ENCODE measurements around the gene INO80.
A peak's percentile ranks its signal among the peaks of the same experiment; 100 is the strongest.

INO80 gene

DNA sequence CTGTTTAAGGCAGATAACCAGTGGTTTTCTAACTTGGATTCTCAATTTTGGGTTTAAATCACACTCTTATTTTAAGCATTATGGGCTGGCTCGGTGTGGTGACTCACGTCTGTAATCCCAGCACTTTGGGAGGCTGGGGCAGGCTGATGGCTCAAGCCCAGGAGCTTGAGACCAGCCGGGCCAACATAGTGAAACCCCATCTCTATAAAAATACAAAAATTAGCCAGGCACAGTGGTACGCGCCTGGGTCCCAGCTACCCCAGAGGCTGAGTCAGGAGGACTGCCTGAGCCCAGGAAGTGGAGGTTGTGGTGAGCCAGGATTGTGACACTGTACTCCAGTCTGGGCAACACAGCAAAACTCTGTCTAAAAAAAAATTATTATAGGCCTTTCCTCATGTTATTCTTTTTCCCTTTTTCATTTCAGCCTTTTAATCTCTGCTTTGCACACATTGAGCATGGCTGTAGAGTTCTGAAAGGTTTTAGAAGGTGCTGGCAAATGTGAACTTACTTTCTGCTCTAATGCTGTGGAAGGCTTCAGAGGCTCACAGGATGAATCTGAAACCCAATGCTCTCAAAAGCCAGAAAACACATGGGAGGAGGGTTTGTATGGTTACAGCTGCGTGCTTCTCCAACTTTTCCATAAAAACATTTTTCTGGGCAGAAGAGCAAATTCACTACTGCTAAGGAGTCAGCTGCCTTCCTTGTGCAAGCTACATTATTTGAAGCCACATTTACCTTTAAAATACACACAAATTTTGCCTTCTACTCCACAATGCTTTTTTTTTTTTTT is 130.3 kb downstream of the INO80 start (continued):
- TF ChIP-seq ZNF8 (CRISPR knock-in tag; IDR thresholded peaks at IDR 0.05) = no peak

DNA sequence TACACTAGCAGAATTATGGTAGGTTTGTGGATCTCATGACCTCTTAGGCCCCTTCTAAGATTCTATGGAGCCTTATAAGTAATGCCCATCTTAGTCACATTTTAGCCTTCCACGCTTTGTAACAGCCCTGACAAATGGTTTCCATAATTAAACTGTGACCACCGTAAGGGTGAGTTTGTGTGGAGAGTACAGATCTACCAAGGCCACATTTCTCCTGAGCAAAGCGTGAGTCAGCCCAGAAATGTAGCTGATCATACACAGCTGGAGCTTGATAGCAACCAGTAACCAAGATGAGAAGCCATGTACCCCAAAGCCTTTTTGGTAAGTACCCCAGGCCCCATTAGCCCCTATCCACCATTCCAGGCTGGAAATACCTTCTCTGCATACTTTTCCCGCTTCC is 131.1 kb downstream of the INO80 start:
- TF ChIP-seq TCF4 (CRISPR knock-in tag; IDR thresholded peaks at IDR 0.05; ENCODE audit: borderline replicate concordance) = no peak
- no peak for TF ChIP-seq ARNTL (CRISPR knock-in tag; IDR thresholded peaks at IDR 0.05; ENCODE audit: borderline replicate concordance, low read depth)
- no peak for TF ChIP-seq ZNF565 (CRISPR knock-in tag; conservative IDR thresholded peaks at IDR 0.05; ENCODE audit: low read depth)
- TF ChIP-seq ZNF8 (CRISPR knock-in tag; IDR thresholded peaks at IDR 0.05) = no peak
- no peak for TF ChIP-seq GLIS3 (CRISPR knock-in tag; IDR thresholded peaks at IDR 0.05)
- peak; percentile 80 for ATAC-seq

DNA sequence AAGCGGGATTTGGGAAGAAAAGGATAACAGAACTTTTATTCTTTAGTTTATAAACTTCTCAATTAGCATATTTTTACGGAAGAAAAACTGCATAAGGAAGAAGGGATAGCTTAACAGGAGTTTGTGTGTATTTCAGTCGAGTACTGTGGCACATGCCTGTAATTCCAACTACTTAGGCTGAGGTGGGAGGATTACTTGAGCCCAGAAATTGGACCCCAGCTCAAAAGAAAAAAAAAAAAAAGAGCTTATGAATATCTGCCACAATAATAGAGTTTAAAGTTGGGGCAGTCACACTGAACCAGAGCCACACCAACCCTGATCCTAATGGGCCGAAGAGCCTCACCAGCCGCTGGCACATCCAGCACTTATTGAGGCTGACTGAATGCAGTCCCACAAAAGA is 131.7 kb downstream of the INO80 start:
- no peak for ATAC-seq
- TF ChIP-seq, protein P1, sequence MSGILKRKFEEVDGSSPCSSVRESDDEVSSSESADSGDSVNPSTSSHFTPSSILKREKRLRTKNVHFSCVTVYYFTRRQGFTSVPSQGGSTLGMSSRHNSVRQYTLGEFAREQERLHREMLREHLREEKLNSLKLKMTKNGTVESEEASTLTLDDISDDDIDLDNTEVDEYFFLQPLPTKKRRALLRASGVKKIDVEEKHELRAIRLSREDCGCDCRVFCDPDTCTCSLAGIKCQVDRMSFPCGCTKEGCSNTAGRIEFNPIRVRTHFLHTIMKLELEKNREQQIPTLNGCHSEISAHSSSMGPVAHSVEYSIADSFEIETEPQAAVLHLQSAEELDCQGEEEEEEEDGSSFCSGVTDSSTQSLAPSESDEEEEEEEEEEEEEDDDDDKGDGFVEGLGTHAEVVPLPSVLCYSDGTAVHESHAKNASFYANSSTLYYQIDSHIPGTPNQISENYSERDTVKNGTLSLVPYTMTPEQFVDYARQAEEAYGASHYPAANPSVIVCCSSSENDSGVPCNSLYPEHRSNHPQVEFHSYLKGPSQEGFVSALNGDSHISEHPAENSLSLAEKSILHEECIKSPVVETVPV (CRISPR knock-in tag; IDR thresholded peaks at IDR 0.05) = no peak
- TF ChIP-seq CSDC2 (CRISPR knock-in tag; IDR thresholded peaks at IDR 0.05) = no peak
- no peak for TF ChIP-seq ZFP3 (CRISPR knock-in tag; IDR thresholded peaks at IDR 0.05)
- TF ChIP-seq, protein P2, sequence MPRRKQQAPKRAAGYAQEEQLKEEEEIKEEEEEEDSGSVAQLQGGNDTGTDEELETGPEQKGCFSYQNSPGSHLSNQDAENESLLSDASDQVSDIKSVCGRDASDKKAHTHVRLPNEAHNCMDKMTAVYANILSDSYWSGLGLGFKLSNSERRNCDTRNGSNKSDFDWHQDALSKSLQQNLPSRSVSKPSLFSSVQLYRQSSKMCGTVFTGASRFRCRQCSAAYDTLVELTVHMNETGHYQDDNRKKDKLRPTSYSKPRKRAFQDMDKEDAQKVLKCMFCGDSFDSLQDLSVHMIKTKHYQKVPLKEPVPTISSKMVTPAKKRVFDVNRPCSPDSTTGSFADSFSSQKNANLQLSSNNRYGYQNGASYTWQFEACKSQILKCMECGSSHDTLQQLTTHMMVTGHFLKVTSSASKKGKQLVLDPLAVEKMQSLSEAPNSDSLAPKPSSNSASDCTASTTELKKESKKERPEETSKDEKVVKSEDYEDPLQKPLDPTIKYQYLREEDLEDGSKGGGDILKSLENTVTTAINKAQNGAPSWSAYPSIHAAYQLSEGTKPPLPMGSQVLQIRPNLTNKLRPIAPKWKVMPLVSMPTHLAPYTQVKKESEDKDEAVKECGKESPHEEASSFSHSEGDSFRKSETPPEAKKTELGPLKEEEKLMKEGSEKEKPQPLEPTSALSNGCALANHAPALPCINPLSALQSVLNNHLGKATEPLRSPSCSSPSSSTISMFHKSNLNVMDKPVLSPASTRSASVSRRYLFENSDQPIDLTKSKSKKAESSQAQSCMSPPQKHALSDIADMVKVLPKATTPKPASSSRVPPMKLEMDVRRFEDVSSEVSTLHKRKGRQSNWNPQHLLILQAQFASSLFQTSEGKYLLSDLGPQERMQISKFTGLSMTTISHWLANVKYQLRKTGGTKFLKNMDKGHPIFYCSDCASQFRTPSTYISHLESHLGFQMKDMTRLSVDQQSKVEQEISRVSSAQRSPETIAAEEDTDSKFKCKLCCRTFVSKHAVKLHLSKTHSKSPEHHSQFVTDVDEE (CRISPR knock-in tag; IDR thresholded peaks at IDR 0.05) = no peak
- no peak for TF ChIP-seq BACH2 (CRISPR knock-in tag; IDR thresholded peaks at IDR 0.05; ENCODE audit: borderline replicate concordance)
- TF ChIP-seq ZNF565 (CRISPR knock-in tag; conservative IDR thresholded peaks at IDR 0.05; ENCODE audit: low read depth) = no peak
- no peak for TF ChIP-seq SNAI2 (CRISPR knock-in tag; IDR thresholded peaks at IDR 0.05)
- TF ChIP-seq TOX (CRISPR knock-in tag; IDR thresholded peaks at IDR 0.05; ENCODE audit: borderline replicate concordance) = no peak
- no peak for TF ChIP-seq OSR1 (CRISPR knock-in tag; IDR thresholded peaks at IDR 0.05)
- no peak for TF ChIP-seq ZFP30 (CRISPR knock-in tag; IDR thresholded peaks at IDR 0.05)
- TF ChIP-seq, protein P3, sequence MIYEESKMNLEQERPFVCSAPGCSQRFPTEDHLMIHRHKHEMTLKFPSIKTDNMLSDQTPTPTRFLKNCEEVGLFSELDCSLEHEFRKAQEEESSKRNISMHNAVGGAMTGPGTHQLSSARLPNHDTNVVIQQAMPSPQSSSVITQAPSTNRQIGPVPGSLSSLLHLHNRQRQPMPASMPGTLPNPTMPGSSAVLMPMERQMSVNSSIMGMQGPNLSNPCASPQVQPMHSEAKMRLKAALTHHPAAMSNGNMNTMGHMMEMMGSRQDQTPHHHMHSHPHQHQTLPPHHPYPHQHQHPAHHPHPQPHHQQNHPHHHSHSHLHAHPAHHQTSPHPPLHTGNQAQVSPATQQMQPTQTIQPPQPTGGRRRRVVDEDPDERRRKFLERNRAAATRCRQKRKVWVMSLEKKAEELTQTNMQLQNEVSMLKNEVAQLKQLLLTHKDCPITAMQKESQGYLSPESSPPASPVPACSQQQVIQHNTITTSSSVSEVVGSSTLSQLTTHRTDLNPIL (CRISPR knock-in tag; IDR thresholded peaks at IDR 0.05; ENCODE audit: low read depth) = no peak
- TF ChIP-seq ZNF8 (CRISPR knock-in tag; IDR thresholded peaks at IDR 0.05) = no peak
- no peak for TF ChIP-seq GLIS3 (CRISPR knock-in tag; IDR thresholded peaks at IDR 0.05)
- no peak for TF ChIP-seq ARNTL (CRISPR knock-in tag; IDR thresholded peaks at IDR 0.05; ENCODE audit: borderline replicate concordance, low read depth)
- TF ChIP-seq ZNF70 (CRISPR knock-in tag; IDR thresholded peaks at IDR 0.05) = no peak

DNA sequence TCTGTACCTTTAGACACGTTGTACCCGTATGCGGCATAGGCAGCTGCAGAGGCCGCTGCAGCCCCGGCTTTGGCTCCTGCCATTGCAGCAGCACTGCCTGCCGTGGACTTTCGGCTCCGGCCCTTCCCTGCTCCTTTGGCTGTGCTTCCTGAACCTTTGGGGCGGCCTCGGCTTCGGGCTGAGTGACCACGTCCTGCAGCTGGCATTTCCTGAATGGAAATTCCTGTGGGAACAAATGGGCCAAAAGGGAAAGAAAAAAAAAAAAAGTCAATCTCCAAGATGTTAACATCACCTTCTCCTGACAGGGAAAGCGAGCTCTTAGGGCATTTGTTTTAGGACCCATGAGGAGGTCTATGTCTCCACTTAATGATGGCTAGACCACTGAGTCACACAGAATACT is 133.2 kb downstream of the INO80 start:
- TF ChIP-seq BACH2 (CRISPR knock-in tag; IDR thresholded peaks at IDR 0.05; ENCODE audit: borderline replicate concordance) = no peak
- TF ChIP-seq ZFP3 (CRISPR knock-in tag; IDR thresholded peaks at IDR 0.05) = no peak
- TF ChIP-seq ZFP30 (CRISPR knock-in tag; IDR thresholded peaks at IDR 0.05) = no peak
- no peak for TF ChIP-seq GLIS3 (CRISPR knock-in tag; IDR thresholded peaks at IDR 0.05)
- TF ChIP-seq SNAI2 (CRISPR knock-in tag; IDR thresholded peaks at IDR 0.05) = no peak
- TF ChIP-seq, protein P3 (CRISPR knock-in tag; IDR thresholded peaks at IDR 0.05; ENCODE audit: low read depth) = no peak
- TF ChIP-seq, protein P1 (CRISPR knock-in tag; IDR thresholded peaks at IDR 0.05) = no peak
- ATAC-seq = peak; percentile 73
